IMR-90 (cell line): Measurements from ENCODE around the gene DPY19L1.
"Not testable (repeated sequence)": the region's sequence is repeated elsewhere in the genome, so short reads cannot be mapped to it uniquely, and the experiment has no call there.

Experiments used
- CEBPB ChIP-seq: IDR thresholded peaks from 2 replicates; pipeline ENCODE4 v1.6.1; 2012; ENCODE audit warnings: low read depth, low read length, improper control_type of control experiment
- CHD1 ChIP-seq: IDR thresholded peaks from 2 replicates; pipeline ENCODE4 v1.6.1; 2012; ENCODE audit warnings: low read depth, low read length, improper control_type of control experiment
- CTCF ChIP-seq: conservative IDR thresholded peaks from 2 replicates; pipeline ENCODE4 v1.5.1; 2012; ENCODE audit warnings: mild to moderate bottlenecking, low read depth, low read length, improper control_type of control experiment
- ELK1 ChIP-seq: fragments of 150-350 bp; IDR thresholded peaks from 2 replicates; pipeline ENCODE4 v1.6.1; 2016; ENCODE audit warnings: low read depth, mild to moderate bottlenecking, low read length, moderate library complexity, borderline replicate concordance
- FOS ChIP-seq: fragments of 150-350 bp; IDR thresholded peaks from 2 replicates; pipeline ENCODE4 v1.6.1; 2016; ENCODE audit warnings: low read depth, low read length
- MAFK ChIP-seq: IDR thresholded peaks from 2 replicates; pipeline ENCODE4 v1.6.1; 2012; ENCODE audit warnings: low read depth, low read length, improper control_type of control experiment
- MXI1 ChIP-seq: IDR thresholded peaks from 2 replicates; pipeline ENCODE4 v1.6.1; 2012; ENCODE audit warnings: low read depth, mild to moderate bottlenecking, low read length, moderate library complexity, borderline replicate concordance
- NFE2L2 ChIP-seq: fragments of 150-350 bp; IDR thresholded peaks from 2 replicates; pipeline ENCODE4 v1.6.1; 2016; ENCODE audit warnings: low read depth, mild to moderate bottlenecking, low read length
- POLR2A ChIP-seq: IDR thresholded peaks from 2 replicates; pipeline ENCODE4 v1.6.1; 2012; ENCODE audit warnings: mild to moderate bottlenecking, low read depth, low read length
- RAD21 ChIP-seq: IDR thresholded peaks from 2 replicates; pipeline ENCODE4 v1.6.1; 2012; ENCODE audit warnings: low read length, improper control_type of control experiment
- RCOR1 ChIP-seq: IDR thresholded peaks from 2 replicates; pipeline ENCODE4 v1.6.1; 2012; ENCODE audit warnings: mild to moderate bottlenecking, low read length, improper control_type of control experiment; ENCODE audit not compliant: insufficient replicate concordance
- RFX5 ChIP-seq: IDR thresholded peaks from 2 replicates; pipeline ENCODE4 v1.8.0; 2012; ENCODE audit warnings: low read depth, mild to moderate bottlenecking, low read length, moderate library complexity
- SMC3 ChIP-seq: fragments of 150-350 bp; IDR thresholded peaks from 2 replicates; pipeline ENCODE4 v1.6.1; 2016; ENCODE audit warnings: low read depth, mild to moderate bottlenecking, antibody characterized with exemption, low read length, moderate library complexity
- USF2 ChIP-seq: fragments of 150-350 bp; IDR thresholded peaks from 2 replicates; pipeline ENCODE4 v1.6.1; 2017; ENCODE audit warnings: mild to moderate bottlenecking, antibody characterized with exemption, low read length, low read depth

GRCh38 chr7:34967818-34968217, 69.5 kb downstream of the DPY19L1 start:
- TF ChIP-seq CTCF, RAD21, USF2, SMC3, POLR2A, CHD1, FOS, RFX5, NFE2L2, ELK1, CEBPB, RCOR1, MXI1, MAFK: not testable (repeated sequence)
